MCF 10A (cell line): Measurements from ENCODE around the gene CLTA. TPM values are rescaled to one million over a fixed set of nuclear protein-coding genes. Genes with fewer than 3 reads are reported as not detected.

ENCODE experiments used
- BruUV-seq: library from RNA; stranded (reverse); fragments of 400-500 nt; replicated peaks from 2 replicates; lab custom pipeline; 2021; lab: Mats Ljungman, UMichigan
- CTCF ChIA-PET: fragments of 300-600 bp; sonication (Branson Sonifier 250); formaldehyde crosslinking; extraction: SDS; loops from one replicate; lab custom pipeline; 2021; ENCODE audit warnings: antibody characterized with exemption, inconsistent platforms; lab: Yijun Ruan, JAX
- POLR2A ChIA-PET: fragments of 300-600, 350-650 bp; sonication (Branson Sonifier 250); formaldehyde crosslinking; extraction: SDS; loops from one replicate; lab custom pipeline; 2020; ENCODE audit warnings: antibody characterized with exemption, inconsistent platforms; lab: Yijun Ruan, JAX
- DNase-seq: peaks from one replicate; pipeline ENCODE4 v3.0.0-alpha.2; 2018; ENCODE audit not compliant: unreplicated experiment
- H3K27ac Mint-ChIP-seq: one replicate; pipeline ENCODE4 v1.8.0; 2022; ENCODE audit warnings: mild to moderate bottlenecking, low read depth, mixed read lengths; ENCODE audit not compliant: unreplicated experiment
- H3K27me3 Mint-ChIP-seq: one replicate; pipeline ENCODE4 v1.8.0; 2022; ENCODE audit warnings: mixed read lengths; ENCODE audit not compliant: insufficient read depth, unreplicated experiment
- H3K36me3 Mint-ChIP-seq: one replicate; pipeline ENCODE4 v1.8.0; 2022; ENCODE audit warnings: mild to moderate bottlenecking, moderate library complexity, mixed read lengths; ENCODE audit not compliant: insufficient read depth, unreplicated experiment
- H3K4me1 Mint-ChIP-seq: one replicate; pipeline ENCODE4 v1.8.0; 2022; ENCODE audit warnings: mixed read lengths; ENCODE audit not compliant: insufficient read depth, unreplicated experiment
- H3K4me3 Mint-ChIP-seq: one replicate; pipeline ENCODE4 v1.8.0; 2022; ENCODE audit warnings: mild to moderate bottlenecking, moderate library complexity, mixed read lengths; ENCODE audit not compliant: unreplicated experiment
- H3K9me3 Mint-ChIP-seq: one replicate; pipeline ENCODE4 v1.8.0; 2022; ENCODE audit warnings: mixed read lengths; ENCODE audit not compliant: unreplicated experiment
- intact Hi-C: fragments of 100-400 bp; cut with micrococcal nuclease; formaldehyde crosslinking; loops from 2 replicates; pipeline ENCODE4 v1.14.1; 2022
- total RNA-seq: library from RNA; stranded (reverse); gene quantifications from 2 replicates; pipeline ENCODE4 v1.2.3, GENCODE V29; 2022
- TF ChIP-seq, protein P1 (sequence below): fragments of 200-600 bp; IDR thresholded peaks from one replicate; pipeline ENCODE4 v1.8.0; 2022; ENCODE audit warnings: antibody characterized with exemption, mild to moderate bottlenecking; ENCODE audit not compliant: unreplicated experiment

Gene CLTA
- total RNA-seq, 1 experiment from 2014 or later, result 189 TPM

DNA sequence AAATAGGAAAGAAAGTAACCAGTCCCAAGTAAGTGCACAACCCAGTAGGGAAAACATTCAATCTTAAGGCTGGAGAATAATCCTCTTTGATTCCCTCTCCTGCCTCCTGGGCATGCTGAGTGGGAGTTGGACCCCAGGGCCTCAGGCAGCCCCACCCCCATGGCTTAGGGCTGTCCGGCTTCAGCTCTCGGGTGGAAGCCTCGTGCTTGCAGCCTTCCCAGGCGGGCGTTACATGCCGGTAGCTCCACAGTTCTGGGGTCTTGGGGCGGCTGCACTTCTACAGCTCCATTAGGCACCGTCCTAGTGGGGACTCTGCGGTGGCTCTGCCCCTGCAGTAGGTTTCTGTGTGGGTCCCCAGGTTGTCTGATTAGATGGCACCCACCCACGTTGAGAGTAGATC, 44.1 kb upstream of the CLTA start:
- H3K27me3 Mint-ChIP-seq, result peaks cover 23% of the 10 kb centered on the region
- TF ChIP-seq, protein P1, sequence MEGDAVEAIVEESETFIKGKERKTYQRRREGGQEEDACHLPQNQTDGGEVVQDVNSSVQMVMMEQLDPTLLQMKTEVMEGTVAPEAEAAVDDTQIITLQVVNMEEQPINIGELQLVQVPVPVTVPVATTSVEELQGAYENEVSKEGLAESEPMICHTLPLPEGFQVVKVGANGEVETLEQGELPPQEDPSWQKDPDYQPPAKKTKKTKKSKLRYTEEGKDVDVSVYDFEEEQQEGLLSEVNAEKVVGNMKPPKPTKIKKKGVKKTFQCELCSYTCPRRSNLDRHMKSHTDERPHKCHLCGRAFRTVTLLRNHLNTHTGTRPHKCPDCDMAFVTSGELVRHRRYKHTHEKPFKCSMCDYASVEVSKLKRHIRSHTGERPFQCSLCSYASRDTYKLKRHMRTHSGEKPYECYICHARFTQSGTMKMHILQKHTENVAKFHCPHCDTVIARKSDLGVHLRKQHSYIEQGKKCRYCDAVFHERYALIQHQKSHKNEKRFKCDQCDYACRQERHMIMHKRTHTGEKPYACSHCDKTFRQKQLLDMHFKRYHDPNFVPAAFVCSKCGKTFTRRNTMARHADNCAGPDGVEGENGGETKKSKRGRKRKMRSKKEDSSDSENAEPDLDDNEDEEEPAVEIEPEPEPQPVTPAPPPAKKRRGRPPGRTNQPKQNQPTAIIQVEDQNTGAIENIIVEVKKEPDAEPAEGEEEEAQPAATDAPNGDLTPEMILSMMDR, result no peak
- BruUV-seq, result no TSS peak
- intact Hi-C loops, result no loop called here
- ChIA-PET POLR2A (no interaction called here), CTCF (interaction anchor here (2.9 kb wide), 1 partner anchor 20 kb away, joined by 20 read pairs; no protein-coding TSS in a partner anchor)
- H3K4me3 Mint-ChIP-seq, result no peak overlapping the region
- H3K27ac Mint-ChIP-seq, result no peak overlapping the region
- no peaks in the 10 kb centered on the region for H3K36me3 Mint-ChIP-seq
- H3K4me1 Mint-ChIP-seq, result peaks cover 4% of the 10 kb centered on the region
- H3K9me3 Mint-ChIP-seq, result peaks cover 11% of the 10 kb centered on the region
- no peak for DNase-seq

DNA sequence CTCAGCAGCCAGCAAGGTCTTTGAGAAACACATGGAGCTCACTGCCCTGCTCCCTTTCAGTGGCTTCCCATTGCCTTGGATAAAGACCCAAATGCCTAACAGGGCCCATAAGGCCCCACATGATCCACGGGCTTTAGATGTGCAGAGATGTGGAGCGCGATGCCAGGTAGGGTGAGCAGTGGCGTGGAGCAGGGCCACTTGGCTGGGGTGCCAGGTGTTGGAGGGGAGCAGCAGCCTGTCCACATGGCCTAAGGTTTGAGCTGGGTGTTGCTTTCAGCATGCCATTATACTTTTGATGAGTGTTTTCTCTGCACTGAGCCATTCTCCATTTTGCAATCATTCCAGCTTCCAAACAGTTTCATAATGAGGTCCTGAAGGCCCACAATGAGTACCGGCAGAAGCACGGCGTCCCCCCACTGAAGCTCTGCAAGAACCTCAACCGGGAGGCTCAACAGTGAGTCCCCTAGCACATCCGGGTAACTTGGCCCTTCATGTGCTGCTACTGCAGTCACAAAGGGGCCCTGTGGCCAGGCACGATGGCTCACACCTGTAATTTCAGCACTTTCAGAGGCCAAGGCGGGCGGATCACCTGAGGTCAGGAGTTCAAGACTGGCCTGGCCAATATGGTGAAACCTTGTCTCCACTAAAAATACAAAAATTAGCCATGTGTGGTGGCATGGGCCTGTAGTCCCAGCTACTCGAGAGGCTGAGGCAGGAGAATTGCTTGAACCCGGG, 43.1 kb upstream of the CLTA start:
- no TSS peak for BruUV-seq
- peaks cover 23% of the 10 kb centered on the region for H3K27me3 Mint-ChIP-seq
- no peak for DNase-seq
- H3K36me3 Mint-ChIP-seq, result no peaks in the 10 kb centered on the region
- peaks cover 4% of the 10 kb centered on the region for H3K4me1 Mint-ChIP-seq
- no peak overlapping the region for H3K4me3 Mint-ChIP-seq
- ChIA-PET POLR2A (interaction anchor here (3.5 kb wide), 1 partner anchor 43 kb away, joined by 15 read pairs; the partner anchor contains the start of gene CLTA), CTCF (interaction anchor here (0.6 to 2.9 kb wide), 5 partner anchors 11 to 261 kb away, joined by 3 to 20 read pairs (median 3); partner anchors contain the start of gene GLIPR2)
- peaks cover 11% of the 10 kb centered on the region for H3K9me3 Mint-ChIP-seq
- TF ChIP-seq, protein P1, result no peak
- intact Hi-C loops, result no loop called here
- H3K27ac Mint-ChIP-seq, result no peak overlapping the region

DNA sequence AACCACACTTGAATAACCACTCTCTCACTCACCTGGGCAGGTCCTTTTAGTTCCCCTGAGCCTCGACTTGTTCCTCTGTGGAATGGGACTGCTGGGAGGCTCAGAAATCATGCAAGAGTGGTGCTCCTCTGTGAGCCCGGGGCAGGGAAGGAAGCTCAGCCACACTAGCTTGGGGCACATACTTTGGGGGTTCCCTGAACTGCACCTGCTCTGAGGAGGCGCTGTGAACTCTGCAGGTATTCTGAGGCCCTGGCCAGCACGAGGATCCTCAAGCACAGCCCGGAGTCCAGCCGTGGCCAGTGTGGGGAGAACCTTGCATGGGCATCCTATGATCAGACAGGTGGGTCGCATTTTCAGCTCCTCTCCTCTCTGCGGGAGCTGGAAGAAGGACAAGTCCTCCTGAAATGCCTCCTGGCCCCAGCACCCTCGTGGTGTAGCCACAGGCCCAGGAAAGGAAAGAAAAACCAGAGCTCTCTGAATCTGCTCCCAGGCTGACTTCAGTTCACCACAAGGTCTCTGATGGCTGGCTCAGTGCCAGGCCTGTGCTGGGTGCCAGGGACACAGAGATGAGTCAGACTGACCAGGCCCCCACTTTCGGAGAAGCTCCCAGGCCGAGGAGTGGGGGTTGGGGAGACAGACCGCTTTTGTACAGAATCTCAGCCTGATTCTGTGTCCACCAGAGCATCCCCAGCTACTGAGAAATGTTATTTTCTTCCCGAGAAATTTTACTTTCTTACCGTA, 42.2 kb upstream of the CLTA start:
- H3K4me3 Mint-ChIP-seq, result no peak overlapping the region
- no TSS peak for BruUV-seq
- no peaks in the 10 kb centered on the region for H3K36me3 Mint-ChIP-seq
- peak; percentile 98 for DNase-seq
- H3K27me3 Mint-ChIP-seq, result peaks cover 23% of the 10 kb centered on the region
- TF ChIP-seq, protein P1, result no peak
- no peaks in the 10 kb centered on the region for H3K4me1 Mint-ChIP-seq
- POLR2A ChIA-PET, result interaction anchor here (0.7 to 3.5 kb wide), 3 partner anchors 14 to 71 kb away, joined by 3 to 15 read pairs (median 3); partner anchors contain the start of gene CLTA
- H3K27ac Mint-ChIP-seq, result no peak overlapping the region
- intact Hi-C loops, result no loop called here
- CTCF ChIA-PET, result interaction anchor here (0.8 to 2.9 kb wide), 8 partner anchors 10 to 141 kb away, joined by 3 to 20 read pairs (median 4); no protein-coding TSS in a partner anchor
- H3K9me3 Mint-ChIP-seq, result peaks cover 11% of the 10 kb centered on the region

DNA sequence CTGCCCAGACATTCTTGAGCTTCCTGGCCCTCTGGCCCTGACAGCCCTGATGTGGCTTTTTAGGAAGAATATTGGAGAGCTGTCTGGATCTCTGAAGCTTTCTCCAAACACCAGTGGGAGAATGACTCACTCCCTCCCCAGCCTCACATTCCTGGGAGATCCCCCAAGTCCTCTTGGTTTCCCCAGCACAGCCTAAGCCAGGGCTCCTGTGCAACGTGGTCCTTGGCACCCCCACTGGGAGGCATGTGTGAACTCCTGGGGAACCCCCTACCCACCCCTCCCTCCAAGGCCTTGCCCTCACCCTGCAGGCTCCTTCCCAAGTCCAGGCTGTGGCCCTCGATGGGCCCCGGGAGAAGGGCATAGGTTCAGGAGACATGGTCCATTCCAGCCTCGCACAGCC, 41.5 kb upstream of the CLTA start:
- POLR2A ChIA-PET, result interaction anchor here (0.8 to 3.5 kb wide), 2 partner anchors 14 to 41 kb away, joined by 3 to 15 read pairs; partner anchors contain the start of gene CLTA
- no TSS peak for BruUV-seq
- Mint-ChIP-seq H3K4me1 (no peaks in the 10 kb centered on the region), H3K4me3 (no peak overlapping the region), H3K36me3 (no peaks in the 10 kb centered on the region), H3K9me3 (peaks cover 11% of the 10 kb centered on the region), H3K27ac (no peak overlapping the region), H3K27me3 (peaks cover 22% of the 10 kb centered on the region)
- intact Hi-C loops, result no loop called here
- DNase-seq, result peak; percentile 69
- TF ChIP-seq, protein P1, result no peak
- CTCF ChIA-PET, result interaction anchor here (0.8 to 2.9 kb wide), 7 partner anchors 10 to 141 kb away, joined by 3 to 20 read pairs (median 5); no protein-coding TSS in a partner anchor
